Stimulated activated CD4-positive, alpha-beta T cell treated with anti-CD3 and anti-CD28 coated beads, Interleukin-1b, Interleukin-23, amount 100 ng/mL, for 1 hour (primary cell): ENCODE results near the gene DAO.

Experiments used
- DNase-seq, 2 donors: peaks; one replicate each; pipeline ENCODE4 v3.0.0-alpha.2; 2020; ENCODE audit warnings: low read depth in 2 of 2

Gene DAO

GRCh38 chr12:108875682-108876361 is 4.1 kb upstream of the DAO start:
- no peak for DNase-seq

GRCh38 chr12:108876550-108876949 is 3.3 kb upstream of the DAO start:
- no peak for DNase-seq

GRCh38 chr12:108881953-108882352 is 2.1 kb downstream of the DAO start:
- DNase-seq, result no peak

- DNase-seq, result peak; percentile 10 to 51
These were observed 4.5 kb downstream of the DAO start for GRCh38 chr12:108884116-108885012.

DNA sequence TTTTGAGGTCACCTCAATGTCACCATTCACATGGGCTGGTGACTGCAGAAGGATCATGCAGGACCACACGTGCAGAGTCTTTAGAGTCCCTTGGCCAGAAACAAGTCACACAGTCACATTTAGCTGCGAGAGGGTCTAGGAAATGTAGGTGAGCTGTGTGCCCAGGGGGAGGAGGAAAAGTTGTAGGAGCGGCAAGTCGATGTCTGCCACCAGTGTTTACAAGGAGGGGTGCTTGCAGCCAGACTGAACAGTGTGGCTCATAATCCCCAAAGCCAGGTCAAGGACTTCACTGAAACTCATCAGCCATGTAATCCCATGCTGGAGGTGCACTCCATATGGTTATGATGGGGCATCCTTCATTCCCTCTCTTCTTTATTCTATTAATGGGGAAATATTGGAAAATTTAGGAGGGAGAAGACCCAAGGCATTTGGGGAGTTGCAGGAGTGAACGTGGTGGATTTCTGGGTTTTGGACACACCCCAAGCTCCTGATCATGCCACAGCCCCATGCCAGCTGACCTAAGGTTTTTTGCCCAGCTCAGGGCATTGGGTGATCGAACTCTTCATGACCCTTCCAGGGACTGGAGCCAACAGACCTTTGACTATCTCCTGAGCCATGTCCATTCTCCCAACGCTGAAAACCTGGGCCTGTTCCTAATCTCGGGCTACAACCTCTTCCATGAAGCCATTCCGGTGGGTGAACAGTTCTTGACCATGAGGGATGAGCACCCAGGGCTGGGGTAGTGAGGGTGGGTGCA is 7.2 kb downstream of the DAO start:
- DNase-seq, result no peak

GRCh38 chr12:108888031-108888430 is 8.1 kb downstream of the DAO start:
- DNase-seq, result no peak

DNA sequence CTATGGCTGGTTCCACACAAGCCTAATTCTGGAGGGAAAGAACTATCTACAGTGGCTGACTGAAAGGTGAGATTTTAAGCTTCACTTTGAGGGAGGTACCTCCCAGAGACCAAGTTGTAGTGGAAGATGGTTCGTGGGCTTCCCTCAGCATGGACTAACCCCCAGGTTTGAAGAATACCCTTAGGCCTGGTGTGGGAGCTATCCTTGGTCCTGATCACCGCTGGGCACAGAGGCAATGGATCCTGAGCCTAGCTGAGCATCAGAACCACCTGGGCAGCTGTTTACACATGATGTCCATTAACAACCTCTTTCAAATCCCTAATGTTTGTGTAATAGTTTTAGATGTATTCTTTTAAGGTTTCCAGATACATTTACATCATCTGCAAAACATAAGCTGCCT is 10.3 kb downstream of the DAO start:
- DNase-seq, result no peak

DNA sequence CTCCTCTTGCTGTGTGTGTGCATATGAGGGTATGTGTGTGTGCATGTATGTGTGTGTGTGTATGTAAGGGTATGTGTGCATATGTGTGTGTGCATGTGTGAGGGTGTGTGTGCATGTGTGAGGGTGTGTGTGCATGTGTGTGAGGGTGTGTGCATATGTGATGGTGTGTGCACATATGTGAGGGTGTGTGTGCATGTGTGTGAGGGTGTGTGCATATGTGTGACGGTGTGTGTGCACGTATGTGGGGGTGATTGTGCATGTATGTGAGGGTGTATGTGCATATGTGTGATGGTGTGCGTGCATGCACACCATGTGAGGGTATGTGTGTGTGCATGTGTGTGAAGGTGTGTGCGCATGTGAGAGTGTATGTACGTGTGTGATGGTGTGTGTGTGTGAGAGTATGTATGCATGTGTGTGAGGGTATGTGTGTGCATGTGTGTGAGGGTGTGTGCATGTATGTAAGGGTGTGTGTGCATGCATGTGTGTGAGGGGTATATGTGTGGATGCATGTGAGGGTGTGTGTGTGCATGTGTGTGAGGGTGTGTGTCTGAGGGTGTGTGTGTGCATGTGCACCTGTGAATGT is 15.4 kb downstream of the DAO start:
- DNase-seq, result no peak

DNA sequence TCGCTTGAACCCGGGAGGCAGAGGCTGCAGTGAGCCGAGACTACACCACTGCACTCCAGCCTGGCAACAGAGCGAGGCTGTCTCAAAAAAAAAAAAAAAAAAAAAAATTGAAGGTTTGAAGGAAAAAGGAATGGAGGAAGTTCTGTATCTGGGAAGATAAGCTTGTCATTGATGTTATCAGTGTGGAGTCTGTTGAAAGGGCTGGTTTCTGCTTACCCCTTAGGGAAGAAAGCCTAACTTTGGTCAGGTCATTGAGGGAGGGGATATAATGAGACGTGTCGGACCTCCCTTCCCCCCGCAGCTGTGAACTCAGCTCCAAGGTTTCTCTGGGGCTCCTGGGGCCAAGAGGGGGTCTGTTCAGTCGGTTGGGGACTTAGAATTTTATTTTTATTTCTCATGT is 16.4 kb downstream of the DAO start:
- no peak for DNase-seq

- no peak for DNase-seq
These were observed 16.9 kb downstream of the DAO start for GRCh38 chr12:108896817-108897216.

GRCh38 chr12:108899145-108899544 is 19.3 kb downstream of the DAO start:
- no peak for DNase-seq

DNA sequence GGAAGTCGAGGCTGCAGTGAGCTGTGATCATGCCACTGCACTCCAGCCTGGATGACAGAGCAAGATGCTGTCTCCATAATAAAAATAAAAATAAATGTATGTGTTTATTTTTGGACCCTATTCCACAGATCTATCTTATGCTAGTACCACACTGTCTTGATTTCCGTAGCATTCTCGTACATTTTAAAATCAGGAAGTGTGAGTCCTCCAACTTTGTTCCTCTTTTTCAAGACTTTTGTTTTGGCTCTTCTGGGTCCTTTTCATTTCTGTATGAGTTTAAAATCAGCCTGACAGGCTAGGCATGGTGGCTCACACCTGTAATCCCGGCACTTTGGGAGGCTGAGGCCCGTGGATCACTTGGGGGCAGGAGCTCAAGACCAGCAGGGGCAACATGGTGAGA is 25.8 kb downstream of the DAO start:
- DNase-seq, result no peak

GRCh38 chr12:108906971-108907370 is 27.1 kb downstream of the DAO start:
- no peak for DNase-seq

DNA sequence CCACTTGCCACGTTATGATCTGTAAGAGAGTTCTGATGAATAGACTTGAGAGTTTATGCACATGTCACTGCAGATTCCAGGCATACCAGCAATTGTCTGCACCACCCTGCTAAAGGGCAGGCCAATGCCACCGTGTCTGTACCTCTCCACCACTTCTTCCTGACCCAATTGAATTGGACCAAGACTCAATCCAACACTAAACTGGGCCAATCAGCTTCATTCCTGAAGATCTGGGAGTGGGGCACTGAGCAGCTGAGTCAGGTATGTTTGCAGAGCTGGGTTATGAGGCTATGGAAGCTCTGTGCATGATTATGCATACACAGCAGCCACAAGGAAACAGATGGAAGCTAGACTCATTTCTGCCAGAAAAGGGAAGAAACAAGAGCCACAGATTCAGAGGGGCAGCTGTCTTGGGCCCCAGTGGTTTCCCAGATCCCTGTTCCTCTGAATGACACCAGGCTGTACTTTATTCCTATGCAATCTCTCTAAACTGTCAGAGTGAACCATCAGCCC is 28.0 kb downstream of the DAO start:
- DNase-seq, result no peak

- no peak for DNase-seq
These were observed 30.4 kb downstream of the DAO start for GRCh38 chr12:108910336-108910735.

- DNase-seq, result no peak
These were observed 32.0 kb downstream of the DAO start for GRCh38 chr12:108911915-108912314.

DNA sequence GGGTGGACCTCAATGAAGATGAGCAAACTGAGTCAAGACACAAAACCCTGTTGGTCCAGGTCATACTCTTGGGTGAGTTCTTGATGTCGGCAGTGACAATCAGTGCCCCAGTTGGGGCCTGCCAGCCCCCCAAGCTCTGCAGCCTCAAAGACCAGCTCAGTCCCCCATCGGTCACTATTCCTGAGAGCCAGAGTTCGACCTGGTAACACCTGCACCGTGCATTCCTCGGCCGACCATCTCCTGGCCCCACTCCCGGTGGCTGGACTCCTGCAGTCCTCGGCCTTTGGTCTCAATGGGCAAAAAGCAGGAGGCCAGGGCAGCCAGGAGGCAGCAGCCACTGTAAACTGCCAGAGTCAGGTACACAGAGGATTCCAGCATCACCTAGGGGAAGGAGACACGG is 32.5 kb downstream of the DAO start:
- DNase-seq, result no peak

DNA sequence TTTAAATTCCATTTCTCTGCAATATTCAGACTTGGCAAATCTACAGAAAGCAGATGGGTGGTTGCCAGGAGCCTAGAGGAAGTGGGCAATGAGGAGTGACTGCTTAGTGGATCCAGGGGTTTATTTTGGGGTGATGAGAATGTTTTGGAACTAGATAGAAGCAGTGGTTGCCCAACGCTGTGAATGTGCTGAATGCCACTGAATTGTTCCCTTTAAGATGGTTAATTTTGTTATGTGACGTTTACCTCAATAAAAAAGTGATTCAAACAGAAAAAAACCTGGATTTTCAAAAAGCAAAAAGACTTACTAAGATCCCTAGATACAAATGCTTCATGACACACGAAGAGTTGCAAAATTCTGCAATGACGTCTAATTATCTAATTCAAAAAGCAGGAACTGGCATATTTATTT is 34.2 kb downstream of the DAO start:
- DNase-seq, result no peak

- no peak for DNase-seq
These were observed 35.8 kb downstream of the DAO start for GRCh38 chr12:108915632-108916133.

DNA sequence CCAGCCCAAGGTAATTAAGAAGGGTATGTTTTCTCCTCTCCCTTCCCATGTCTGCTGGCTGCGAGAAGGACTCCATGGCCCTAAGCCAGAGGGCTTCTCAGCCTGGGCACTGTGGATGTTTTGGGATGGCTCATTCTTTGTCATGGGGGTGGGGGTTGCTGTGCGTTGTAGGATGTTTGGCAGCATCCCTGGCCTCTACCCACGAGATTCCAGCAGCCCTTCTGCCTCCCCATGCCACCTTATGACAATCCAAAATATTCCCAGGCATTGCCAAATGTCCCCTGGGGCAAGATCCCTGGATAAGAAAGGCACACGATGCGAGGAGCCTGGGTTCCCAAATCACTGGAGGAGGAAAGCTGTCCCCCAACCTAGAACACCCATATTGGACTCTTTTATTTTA is 36.4 kb downstream of the DAO start:
- DNase-seq, result no peak

DNA sequence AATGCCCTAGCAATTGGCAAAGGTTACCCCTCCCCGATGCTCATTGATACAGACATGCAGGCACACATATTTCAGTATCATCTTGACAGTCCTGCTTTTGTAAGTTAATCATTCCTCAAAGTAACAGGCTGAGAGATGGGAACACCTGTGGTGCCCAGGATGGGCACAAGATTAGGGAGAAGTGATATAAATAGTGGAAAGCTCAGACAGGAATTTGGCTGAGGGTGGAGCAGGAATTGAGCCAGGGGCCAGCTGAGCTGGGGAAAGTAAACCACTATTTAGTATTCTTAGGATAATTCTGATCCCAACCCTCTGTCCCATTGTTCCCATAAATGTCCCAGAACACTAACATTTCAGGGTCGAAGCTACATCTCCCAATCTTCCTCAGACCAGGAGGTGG is 38.3 kb downstream of the DAO start:
- no peak for DNase-seq
